Stimulated activated CD8-positive, alpha-beta memory T cell treated with anti-CD3 and anti-CD28 coated beads, Interleukin-4, amount 100 ng/mL, for 1 hour (primary cell): ENCODE results near the gene ABHD17C.

Experiments
- DNase-seq, 2 donors: peaks; one replicate each; pipeline ENCODE4 v3.0.0-alpha.2; 2020; ENCODE audit warnings: low read depth in 2 of 2, low spot score in 1 of 2

Gene ABHD17C

DNA sequence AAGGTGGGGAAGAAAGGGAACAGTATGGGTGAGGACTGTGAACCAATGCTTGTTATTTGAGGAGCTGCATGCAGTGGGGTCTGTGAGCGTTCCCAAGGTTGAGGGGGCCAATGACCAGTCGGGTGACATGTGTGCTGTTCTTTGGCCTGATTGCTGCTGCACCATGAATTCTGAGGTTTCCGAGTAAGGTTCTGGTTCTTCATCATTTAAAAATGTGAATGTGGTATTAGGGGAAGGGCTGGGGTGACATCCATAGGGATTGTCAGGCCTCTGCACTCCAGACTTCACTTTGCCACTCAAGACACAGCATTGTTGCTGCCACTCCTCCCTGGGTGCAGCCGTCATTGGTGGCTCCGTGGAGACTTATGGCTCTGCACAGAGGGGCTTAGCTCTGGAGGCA, 32.5 kb downstream of the ABHD17C start:
- DNase-seq: no peak

DNA sequence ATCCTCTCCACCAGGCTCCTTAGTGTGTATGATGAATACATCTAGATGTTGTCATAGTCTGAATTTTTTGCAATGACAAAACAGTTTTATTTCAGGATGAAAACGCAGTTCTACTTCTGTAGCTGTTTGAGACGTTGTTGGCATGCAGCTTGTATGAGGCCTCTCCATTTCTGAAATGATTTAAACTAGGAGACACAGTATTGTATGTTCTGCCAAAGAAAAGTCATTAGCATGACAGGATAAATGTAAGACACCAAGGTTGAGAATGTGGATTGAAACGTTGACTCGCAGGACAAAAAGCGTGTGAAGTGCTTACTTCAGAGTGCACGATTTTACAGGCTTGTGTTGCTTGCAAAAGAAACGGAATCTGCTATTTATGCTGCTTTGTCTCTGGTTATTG, 35.3 kb downstream of the ABHD17C start:
- DNase-seq: no peak

DNA sequence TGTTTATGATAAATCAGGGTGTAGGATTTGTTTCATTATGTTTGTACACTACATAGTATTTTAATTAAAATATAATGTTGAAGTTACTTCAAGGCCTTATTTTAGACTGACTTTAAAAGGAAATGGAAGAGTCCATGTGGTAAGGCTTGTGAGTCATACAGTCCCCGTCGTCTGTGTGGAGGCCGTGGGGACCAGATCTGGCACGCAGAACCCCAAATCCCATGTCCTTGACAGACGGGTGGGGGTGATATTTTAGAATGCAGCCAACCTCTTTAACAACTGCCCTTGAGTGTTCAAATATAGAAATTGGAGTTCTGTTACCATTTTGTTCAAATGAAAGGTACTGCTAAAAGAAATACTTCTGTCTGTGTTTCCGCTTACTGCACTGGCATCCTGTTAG, 35.8 kb downstream of the ABHD17C start:
- no peak for DNase-seq

DNA sequence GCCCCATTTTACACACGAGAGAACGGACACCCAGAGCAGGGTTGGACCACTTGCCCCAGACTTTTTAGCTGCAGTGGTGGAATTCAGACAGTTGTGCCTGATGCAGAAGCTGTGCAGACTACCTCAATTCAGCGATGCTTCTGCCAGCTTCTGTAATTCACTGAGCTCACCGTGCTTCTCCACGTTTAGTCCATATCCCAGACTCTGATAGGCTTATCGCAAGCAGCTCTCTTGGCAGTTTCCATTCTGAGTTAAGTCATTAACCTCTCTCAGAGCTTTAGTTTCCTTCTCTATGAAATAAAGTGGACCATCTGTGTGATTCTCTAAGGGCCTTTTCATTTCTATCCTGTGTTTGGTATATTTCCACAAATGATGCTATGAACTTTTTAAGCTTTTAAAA, 37.1 kb downstream of the ABHD17C start:
- no peak for DNase-seq

DNA sequence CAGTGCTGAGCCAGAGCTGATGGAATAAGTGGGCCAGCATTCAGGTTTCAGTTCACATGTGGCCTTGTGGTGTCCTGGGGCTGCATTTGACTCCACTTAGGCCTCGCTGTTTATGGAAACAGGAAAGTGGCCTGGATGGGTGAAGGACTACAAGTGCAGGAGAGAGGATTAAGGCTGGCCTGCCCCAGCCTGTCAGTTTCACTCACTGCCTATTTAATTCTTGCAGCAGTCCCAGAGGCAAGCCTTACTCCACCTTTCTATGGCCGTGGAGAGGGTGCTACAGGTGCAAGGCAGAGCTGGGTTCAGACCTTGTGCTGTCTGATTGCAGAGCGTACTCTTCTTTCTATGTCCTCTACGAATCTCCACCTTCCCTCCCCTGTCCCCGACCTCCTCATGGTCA, 37.7 kb downstream of the ABHD17C start:
- no peak for DNase-seq

DNA sequence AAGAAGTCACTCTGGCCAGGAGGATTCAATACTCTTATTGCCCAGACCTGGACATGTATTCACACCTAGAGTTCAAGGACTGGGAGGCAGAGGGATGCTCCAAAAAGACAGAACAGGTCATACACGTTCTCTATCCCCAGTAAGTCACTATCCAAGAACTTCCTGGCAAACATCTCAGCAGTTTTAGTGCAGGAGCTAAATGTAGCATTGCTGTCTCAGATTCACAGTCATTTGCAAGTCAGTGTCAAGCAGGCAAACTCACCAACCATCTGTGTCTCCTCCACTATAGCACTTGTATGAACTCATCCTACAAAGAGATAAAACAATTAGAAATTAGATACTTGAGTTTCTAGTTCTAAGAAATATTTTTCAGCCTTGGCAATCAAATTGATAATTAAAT, 38.4 kb downstream of the ABHD17C start:
- no peak for DNase-seq

DNA sequence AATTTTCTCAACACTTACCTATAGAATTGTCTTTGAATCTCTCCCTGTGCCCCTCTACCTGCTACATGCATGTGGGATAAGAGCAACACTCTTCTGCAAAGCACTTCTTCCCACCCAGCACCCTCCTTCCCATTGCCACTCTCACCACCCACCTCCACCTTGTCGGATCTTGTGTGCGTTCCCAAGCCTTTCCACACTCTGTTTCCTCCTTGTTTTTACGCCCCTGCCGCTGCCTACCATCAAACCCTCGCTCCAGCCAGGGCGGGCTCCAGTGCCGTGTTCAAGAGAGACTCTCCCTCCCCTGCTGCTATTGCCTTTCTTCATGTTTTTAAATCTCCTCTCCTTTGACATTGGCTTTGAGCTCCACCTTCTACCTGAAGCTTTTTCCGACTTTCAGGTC, 40.2 kb downstream of the ABHD17C start:
- no peak for DNase-seq

DNA sequence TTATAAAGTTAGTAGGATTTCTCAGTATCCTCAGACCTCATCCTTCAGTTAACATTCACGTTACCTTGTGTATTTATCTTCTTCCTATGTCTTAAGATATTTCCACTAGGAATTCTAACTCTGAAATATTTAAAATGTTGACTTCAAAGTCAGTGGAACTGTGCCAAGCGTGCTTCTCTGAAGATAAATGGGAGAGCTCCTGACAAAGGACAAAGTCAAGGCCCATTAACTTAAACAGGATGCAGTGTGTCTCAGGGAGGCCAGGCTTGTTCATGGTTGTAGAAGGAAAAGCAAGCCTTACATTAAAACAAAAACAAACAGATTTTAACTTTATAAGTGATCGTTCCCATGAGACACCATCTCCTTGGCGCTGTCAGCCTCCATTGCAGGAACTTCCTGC, 41.5 kb downstream of the ABHD17C start:
- DNase-seq: no peak

DNA sequence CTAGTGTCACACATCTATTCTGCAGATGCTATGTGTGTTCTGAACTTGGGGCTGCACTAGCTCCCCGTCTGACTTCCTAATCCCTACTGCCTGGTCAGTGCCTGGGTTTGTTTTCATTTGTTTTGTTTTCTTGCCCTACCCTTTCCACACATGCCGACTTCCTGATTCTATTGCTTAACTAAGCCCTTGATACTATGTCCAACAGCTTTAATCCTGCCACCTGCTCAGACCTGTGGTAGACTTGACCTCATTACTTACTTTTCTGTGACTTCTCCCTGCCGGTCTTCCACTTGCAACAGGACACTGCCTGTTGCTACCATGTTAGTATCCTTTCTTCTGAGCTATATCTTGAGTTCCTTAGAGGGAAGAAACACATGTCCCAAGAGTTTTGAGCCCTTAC, 44.8 kb downstream of the ABHD17C start:
- no peak for DNase-seq

DNA sequence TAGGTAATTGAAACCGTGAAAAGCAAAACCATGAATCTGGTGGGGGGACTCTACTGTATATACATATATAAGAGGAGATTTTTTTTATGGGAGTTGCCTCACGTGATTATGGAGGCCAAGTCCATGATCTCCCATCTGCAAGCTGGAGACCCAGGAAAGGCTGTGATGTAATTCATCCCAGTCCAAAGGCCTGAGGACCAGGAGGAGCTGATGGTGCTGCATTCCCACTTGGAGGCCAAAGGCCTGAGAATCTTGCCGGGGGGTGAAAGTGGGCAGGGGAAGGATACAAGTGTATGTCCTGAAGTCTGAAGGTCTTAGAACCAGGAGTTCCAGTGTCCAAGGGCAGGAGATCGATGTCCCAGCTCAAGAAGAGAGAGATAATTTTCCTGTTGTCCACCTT, 47.0 kb downstream of the ABHD17C start:
- no peak for DNase-seq

DNA sequence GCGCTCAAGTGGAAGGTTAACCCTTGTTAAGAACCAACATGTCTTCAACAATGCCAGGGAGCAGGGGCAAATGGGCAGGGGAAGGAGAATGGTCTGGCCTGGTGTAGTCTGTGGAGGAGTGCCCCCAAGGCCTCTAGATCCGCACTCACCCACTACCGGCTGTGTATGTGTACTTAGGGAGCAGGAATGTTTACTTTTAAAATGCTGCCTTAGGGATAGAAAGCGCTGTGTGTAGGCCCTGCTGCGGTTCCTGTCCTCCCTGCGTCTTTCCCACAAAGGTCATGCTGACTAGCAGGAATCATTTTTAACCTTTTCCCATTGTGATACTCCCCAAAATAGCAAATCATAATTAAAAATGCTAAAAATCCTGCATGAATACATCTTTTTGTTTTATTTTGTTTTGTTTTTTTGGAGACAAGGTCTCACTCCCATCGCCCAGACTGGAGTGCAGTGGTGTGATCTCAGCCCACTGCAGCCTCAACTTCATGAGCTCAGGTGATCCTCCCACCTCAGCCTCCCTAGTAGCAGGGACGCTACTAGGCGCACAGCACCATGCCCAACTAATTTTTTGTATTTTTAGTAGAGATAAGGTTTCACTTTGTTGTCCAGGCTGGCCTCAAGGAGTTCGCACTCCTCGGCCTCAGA, 48.2 kb downstream of the ABHD17C start:
- DNase-seq: no peak

DNA sequence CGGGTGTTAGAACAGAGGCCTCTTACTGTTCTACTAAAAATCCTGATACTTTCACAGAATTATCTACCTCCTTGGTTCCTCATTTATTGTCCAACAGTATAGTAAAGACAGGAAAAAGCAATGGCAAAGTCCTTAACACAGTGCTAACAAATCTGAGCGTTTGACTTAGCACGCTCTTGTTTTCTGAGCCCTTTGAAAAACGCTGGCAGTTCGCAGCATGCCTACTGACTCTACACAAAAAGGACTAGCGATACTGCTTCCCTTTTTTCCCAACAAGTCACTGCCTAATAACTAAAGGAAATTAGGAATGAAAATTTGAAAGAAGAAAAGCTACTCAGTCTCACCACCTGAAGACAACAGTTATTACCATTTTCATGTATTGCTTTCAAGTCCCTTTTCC, 49.3 kb downstream of the ABHD17C start:
- no peak for DNase-seq

DNA sequence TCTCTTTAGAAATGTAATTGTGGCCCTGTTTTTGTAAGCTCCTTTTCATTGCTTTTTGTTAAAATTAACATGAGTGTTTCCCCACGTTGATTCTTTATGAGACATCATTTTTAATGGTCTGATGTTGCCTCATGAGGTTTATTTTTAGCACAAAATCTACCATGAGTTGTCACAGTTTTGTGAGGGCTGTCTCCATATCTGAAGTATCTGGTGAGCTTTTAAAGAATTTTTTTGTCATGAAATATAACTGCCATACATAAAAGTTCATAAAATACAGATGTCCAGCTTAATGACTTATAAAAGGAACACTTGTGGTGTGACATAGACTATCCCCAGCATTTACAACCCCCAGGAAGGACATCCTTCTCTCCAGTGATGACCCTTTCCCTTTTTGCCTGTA, 49.7 kb downstream of the ABHD17C start:
- no peak for DNase-seq

DNA sequence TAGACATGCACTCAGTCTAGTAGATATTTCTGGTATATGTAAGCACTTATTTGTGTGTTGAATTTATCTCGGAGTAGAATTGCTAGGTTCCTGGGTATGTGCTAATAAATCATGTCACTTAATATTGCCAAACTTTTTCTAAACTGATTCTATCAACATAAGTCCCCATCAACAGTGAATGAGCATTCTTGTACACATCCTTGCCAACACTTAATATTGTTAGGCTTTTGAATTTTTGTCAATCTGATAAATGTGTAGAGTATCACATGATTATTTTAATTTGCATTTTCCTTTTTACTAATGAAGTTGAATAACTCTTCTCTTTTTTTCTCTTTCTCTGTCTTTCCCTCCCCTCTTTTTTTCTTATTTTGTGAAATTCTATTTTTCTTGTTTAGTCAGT, 50.8 kb downstream of the ABHD17C start:
- no peak for DNase-seq

DNA sequence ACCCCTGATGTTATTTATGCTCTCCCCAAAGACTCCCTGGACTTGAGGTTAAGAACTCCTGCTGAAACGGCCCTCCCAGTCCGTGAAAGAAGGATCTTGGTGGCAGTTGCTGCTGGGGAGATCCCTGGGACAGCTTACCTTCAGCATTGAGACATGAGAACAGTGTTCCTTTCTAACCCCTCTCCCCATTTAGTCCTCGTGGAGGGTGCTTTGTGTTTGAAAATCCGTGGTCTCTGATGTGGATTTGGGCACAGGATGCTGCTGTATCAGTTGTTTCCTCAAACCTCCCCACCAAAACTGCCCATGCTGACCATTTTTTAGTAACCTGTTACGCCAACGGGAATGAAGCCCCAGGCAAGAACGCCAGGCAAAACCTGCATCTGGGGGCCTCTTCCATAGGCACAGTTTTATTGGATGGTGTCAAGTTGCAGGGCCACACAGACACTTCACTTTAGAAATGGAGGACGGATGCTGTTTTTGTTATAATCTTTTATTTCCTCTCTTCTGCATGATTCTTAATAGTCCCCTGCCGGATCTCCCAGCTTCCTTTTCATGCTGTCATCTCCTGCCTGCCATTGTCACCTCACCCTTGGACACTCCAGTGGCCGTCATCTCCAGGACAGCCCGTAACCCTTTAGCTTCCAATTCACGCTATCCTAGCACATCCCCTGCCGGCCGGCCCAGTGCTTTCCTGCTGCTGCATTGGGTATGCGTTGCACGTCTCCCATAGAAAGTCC, 52.4 kb downstream of the ABHD17C start:
- no peak for DNase-seq

DNA sequence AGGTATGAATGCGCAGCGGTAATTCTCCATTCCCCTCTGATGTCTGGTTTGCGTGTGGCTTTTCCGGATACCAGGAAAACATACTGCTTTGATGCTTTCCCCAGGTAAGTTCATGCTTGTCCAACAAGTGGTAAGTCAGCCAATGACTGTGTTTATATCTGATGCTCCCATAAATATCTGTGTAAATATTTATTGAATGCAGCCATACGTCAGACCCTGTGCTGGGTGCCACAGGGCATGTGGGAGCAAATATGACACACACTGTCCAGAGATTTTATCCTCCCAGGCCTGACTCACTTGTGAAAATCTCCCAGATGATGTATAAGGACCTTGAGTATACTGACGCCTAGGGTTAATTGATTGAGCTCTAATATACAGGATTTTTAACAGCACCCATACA, 54.5 kb downstream of the ABHD17C start:
- no peak for DNase-seq

DNA sequence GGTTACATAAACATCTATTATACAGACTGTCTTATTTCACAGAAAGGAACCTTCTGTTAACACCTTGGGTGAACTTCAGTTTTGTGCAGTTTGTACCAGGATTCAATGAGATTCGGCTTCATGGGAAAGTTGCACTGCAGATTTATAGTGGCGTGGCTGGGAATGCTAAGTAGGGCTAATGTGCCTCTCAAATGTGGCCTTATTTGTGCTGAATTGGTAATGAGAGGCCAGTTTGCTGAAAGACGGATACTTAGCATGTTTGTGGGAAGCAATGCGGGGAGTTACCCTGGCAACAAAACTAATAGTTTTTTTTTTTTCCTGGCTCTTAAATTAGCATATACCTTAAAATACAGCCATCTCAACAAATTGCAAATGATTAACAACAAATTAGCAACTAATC, 55.5 kb downstream of the ABHD17C start:
- DNase-seq: no peak

DNA sequence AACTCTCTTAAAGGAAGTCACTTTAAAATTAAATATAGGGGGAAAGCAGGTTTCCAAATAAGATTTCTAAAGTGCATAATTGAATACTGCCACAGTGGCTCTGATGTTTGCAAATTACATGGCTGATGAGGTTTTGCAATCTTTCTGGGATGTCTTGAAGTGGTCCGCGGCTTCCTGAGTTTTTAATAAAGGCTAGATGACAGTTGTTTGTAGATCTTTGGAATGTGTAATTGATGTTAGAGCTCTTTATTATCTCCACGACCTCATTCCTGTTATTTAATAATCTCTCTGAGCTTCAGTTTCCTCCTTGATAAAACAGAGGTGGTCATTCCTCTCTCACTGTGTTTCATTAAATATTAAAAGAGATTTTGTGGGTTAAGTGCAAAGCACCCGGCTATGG, 57.1 kb downstream of the ABHD17C start:
- no peak for DNase-seq

DNA sequence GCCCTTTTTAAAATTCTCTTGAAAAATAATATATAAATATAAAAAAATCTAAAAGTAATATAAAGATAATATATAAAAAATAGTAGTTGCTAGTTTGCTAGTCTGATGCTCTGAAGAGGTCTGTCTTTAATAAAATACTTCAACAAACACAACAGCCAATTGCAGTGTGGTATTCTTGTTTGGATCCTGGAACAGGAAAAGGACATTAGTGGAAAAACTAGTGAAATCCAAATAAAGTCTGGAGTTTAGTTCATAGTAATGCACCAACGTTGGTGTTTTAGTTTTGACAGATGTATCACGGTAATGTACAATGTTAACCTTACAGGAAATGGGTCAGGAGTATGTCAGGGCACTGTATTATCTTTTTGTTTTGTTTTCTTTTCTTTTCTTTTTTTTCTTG, 58.1 kb downstream of the ABHD17C start:
- no peak for DNase-seq

DNA sequence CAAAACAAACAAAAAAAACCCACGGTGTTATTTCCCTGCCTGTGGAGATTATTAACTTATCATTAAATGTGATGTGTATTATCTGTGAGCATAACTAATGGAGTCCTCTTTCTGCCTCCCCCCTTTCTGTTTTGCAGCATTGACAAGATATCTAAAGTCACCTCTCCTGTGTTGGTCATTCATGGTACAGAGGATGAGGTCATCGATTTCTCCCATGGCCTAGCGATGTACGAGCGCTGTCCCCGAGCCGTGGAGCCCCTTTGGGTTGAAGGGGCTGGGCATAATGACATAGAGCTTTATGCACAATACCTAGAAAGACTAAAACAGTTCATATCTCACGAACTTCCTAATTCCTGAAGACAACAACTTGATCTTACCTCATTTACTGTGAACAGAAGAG, 58.9 kb downstream of the ABHD17C start:
- DNase-seq: no peak

DNA sequence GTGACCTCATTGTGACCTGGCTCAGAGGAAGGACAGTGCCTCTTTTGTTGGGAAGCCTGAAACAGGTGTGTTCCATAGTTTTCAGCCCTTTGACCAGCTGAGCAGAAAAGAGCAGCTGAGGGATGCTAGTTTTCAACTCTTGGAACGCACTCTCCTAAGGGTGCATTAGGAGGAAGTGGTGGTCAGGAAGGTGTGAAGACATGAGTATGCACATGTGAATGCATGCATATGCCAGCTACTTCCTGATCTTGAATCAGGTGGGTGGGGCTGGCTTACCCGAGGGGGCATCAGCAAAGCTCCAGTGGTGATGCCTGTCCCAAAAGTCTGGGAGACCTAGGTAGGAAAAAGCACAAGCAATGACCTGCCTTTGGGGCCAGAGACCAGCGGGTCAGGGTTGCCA, 60.8 kb downstream of the ABHD17C start:
- no peak for DNase-seq

DNA sequence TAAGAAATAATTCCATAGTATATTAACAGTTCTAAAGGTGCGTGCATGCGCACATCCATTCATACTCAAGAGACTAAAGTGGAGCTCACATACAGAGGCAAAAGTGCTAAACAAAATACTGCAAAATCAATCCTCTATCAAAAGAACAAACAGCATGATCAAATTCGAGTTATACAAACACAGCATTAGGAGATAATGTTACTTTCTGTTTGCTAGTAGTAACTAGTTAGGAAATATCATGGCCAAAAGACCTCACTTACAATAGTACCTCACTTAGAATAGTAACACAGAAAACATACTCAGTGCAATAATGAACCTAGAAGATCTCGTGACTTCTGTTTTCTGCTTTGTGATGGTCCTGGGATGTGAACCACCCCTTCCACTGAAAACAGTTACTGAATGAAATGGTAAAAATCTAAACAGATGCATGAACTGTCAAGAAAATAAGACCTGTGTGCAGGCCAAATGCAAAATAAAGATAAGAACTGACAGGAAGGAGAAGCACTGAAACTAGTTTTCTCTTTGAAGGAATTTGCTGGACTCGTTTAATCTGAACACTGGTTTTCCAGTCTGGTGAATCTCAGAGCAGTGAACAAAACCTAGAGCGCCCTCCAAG, 63.1 kb downstream of the ABHD17C start:
- no peak for DNase-seq

DNA sequence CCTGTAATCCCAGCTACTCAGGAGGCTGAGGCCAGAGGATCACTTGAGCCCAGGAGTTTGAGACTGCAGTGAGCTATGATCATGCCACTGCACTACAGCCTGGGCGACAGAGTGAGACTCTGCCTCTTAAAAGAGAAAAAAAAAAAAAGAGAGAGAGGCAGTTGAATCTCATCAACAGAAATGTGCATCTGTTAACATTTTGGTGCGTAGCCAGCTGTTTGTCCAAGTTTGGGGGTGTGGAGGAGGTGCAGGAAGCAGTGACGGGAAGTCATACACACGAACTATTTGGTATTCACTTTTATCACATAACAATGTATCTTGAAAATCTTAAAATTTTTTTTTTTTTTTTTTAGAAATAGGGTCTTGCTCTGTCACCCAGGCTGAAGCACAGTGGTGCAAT, 65.8 kb downstream of the ABHD17C start:
- no peak for DNase-seq
